GM12878 (cell line): ENCODE measurements around the gene SLC50A1. TPM values are rescaled to one million over a fixed set of nuclear protein-coding genes. Genes with fewer than 3 reads are reported as not detected.

Experiments
- ATAC-seq: fragments of 200-7000 bp; cut with Tn5 transposase; 3 replicates; pipeline ENCODE4 v1.9.1; 2020; ENCODE audit warnings: mild to moderate bottlenecking, moderate library complexity
- BruUV-seq: library from RNA; stranded (reverse); fragments of 400-500 nt; replicated peaks from 2 replicates; lab custom pipeline; 2021; lab: Mats Ljungman, UMichigan
- CTCF ChIA-PET: fragments of 300-600 bp; sonication (Branson Sonifier 250); formaldehyde crosslinking; extraction: SDS; loops from one replicate; lab custom pipeline; 2021; ENCODE audit warnings: inconsistent platforms; lab: Yijun Ruan, JAX
- POLR2A ChIA-PET: fragments of 350-600 bp; formaldehyde crosslinking; extraction: SDS; loops from one replicate; lab custom pipeline; 2021; ENCODE audit warnings: inconsistent platforms; lab: Charles Lee
- RAD21 ChIA-PET: fragments of 300-600 bp; sonication (Branson Sonifier 250); formaldehyde crosslinking; loops from one replicate; lab custom pipeline; 2023; ENCODE audit warnings: antibody characterized with exemption; ENCODE audit not compliant: unreplicated experiment; lab: Charles Lee
- SMC1A ChIA-PET: fragments of 300-600 bp; sonication (Branson Sonifier 250); formaldehyde crosslinking; loops from one replicate; lab custom pipeline; 2023; ENCODE audit not compliant: unreplicated experiment, uncharacterized antibody; lab: Charles Lee
- DNase-seq: peaks from one replicate; pipeline ENCODE4 v3.0.0-alpha.2; 2011; ENCODE audit warnings: low read depth, low spot score
- FAIRE-seq: peaks from 3 replicates; lab custom pipeline; 2011; peaks lifted over from hg19 to GRCh38; lab: Jason Lieb, UNC
- H2AFZ ChIP-seq: 2 replicates; pipeline ENCODE4 v1.6.0; 2011; ENCODE audit warnings: low read depth, low read length, control low read depth; ENCODE audit not compliant: control insufficient read depth
- H3K27ac ChIP-seq: 2 replicates; pipeline ENCODE4 v1.5.1; 2011; ENCODE audit warnings: control low read depth; ENCODE audit not compliant: control insufficient read depth, insufficient read depth
- H3K27me3 ChIP-seq, 2 experiments: replicated peaks in 1 of 2; 2 replicates each; pipeline versions ENCODE4 v1.6.0 to v1.6.1; 2011; ENCODE audit warnings: low read length in 1 of 2; ENCODE audit not compliant: control insufficient read depth in 2 of 2, insufficient read depth in 2 of 2
- H3K36me3 ChIP-seq, 2 experiments: 2 replicates each; pipeline ENCODE4 v1.5.1; 2011; ENCODE audit warnings: low read length in 1 of 2; ENCODE audit not compliant: control insufficient read depth in 2 of 2, insufficient read depth in 2 of 2
- H3K4me1 ChIP-seq: 2 replicates; pipeline ENCODE4 v1.6.1; 2011; ENCODE audit warnings: mild to moderate bottlenecking, low read length, moderate library complexity, mixed read lengths; ENCODE audit not compliant: control insufficient read depth, insufficient read depth
- H3K4me2 ChIP-seq: 2 replicates; pipeline ENCODE4 v1.6.0; 2011; ENCODE audit warnings: control low read depth; ENCODE audit not compliant: control insufficient read depth, insufficient read depth
- H3K4me3 ChIP-seq: fragments of 200-600 bp; sonication (generic); 2 replicates; pipeline ENCODE4 v1.5.1; 2016
- H3K79me2 ChIP-seq: 2 replicates; pipeline ENCODE4 v1.6.0; 2011; ENCODE audit warnings: low read length; ENCODE audit not compliant: control insufficient read depth, insufficient read depth
- H3K9ac ChIP-seq: 2 replicates; pipeline ENCODE4 v1.8.0; 2011; ENCODE audit warnings: low read length, control low read depth, mixed read lengths; ENCODE audit not compliant: control insufficient read depth, insufficient read depth
- H3K9me3 ChIP-seq: replicated peaks from 3 replicates; pipeline ENCODE4 v1.5.1; 2011; ENCODE audit warnings: mild to moderate bottlenecking, low read length; ENCODE audit not compliant: control insufficient read depth, insufficient read depth
- H4K20me1 ChIP-seq: 2 replicates; pipeline ENCODE4 v1.6.0; 2011; ENCODE audit not compliant: control insufficient read depth, insufficient read depth
- ATF3 ChIP-seq: IDR thresholded peaks from 2 replicates; pipeline ENCODE4 v1.6.1; 2011; ENCODE audit warnings: low read depth, mild to moderate bottlenecking, low read length, moderate library complexity, borderline replicate concordance; ENCODE audit errors: extremely low read depth
- BCL11A ChIP-seq: IDR thresholded peaks from 2 replicates; pipeline ENCODE4 v1.6.1; 2011; ENCODE audit warnings: low read depth, low read length
- CEBPB ChIP-seq, 2 experiments: fragments of 150-350 bp in 1 of 2; IDR thresholded peaks; 2 replicates each; pipeline ENCODE4 v1.6.1; 2012 to 2014; ENCODE audit warnings: low read depth in 2 of 2, low read length in 2 of 2, borderline replicate concordance in 1 of 2, inconsistent platforms in 1 of 2
- CUX1 ChIP-seq: IDR thresholded peaks from 2 replicates; pipeline ENCODE4 v1.6.1; 2012; ENCODE audit warnings: improper control_type of control experiment, low read depth, low read length; ENCODE audit not compliant: insufficient replicate concordance
- ELK1 ChIP-seq: IDR thresholded peaks from 2 replicates; pipeline ENCODE4 v1.6.1; 2012; ENCODE audit warnings: low read depth, low read length, improper control_type of control experiment
- FOXK2 ChIP-seq: fragments of 450-650 bp; IDR thresholded peaks from 2 replicates; pipeline ENCODE4 v1.6.1; 2017; ENCODE audit warnings: mild to moderate bottlenecking, moderate library complexity
- IRF4 ChIP-seq: IDR thresholded peaks from 2 replicates; pipeline ENCODE4 v1.6.1; 2011; ENCODE audit warnings: low read depth, low read length
- JUNB ChIP-seq: IDR thresholded peaks from 2 replicates; pipeline ENCODE4 v1.6.1; 2016; ENCODE audit warnings: antibody characterized with exemption, mild to moderate bottlenecking
- KAT2A ChIP-seq: conservative IDR thresholded peaks from 2 replicates; pipeline ENCODE4 v1.6.1; 2011; ENCODE audit warnings: low read depth, low read length; ENCODE audit not compliant: control insufficient read depth
- KDM1A ChIP-seq: fragments of 200-600 bp; sonication (generic); IDR thresholded peaks from 2 replicates; pipeline ENCODE4 v1.6.1; 2016; ENCODE audit warnings: borderline replicate concordance
- NFYA ChIP-seq: IDR thresholded peaks from 2 replicates; pipeline ENCODE4 v1.6.1; 2011; ENCODE audit warnings: low read depth, mild to moderate bottlenecking, low read length, improper control_type of control experiment, borderline replicate concordance
- NR2C1 ChIP-seq: fragments of 450-650 bp; IDR thresholded peaks from 2 replicates; pipeline ENCODE4 v1.6.1; 2017; ENCODE audit warnings: antibody characterized with exemption, mild to moderate bottlenecking, moderate library complexity
- SIN3A ChIP-seq: IDR thresholded peaks from 2 replicates; pipeline ENCODE4 v1.6.1; 2012; ENCODE audit warnings: low read depth, low read length, improper control_type of control experiment
- SPI1 ChIP-seq: IDR thresholded peaks from 2 replicates; pipeline ENCODE4 v1.6.1; 2011; ENCODE audit warnings: low read depth, mild to moderate bottlenecking, low read length, moderate library complexity, borderline replicate concordance; ENCODE audit not compliant: insufficient read depth
- STAT3 ChIP-seq: IDR thresholded peaks from 2 replicates; pipeline ENCODE4 v1.6.1; 2011; ENCODE audit warnings: low read depth, low read length, improper control_type of control experiment
- TARDBP ChIP-seq: IDR thresholded peaks from 2 replicates; pipeline ENCODE4 v1.6.1; 2016; ENCODE audit warnings: borderline replicate concordance
- TCF3 ChIP-seq: IDR thresholded peaks from 2 replicates; pipeline ENCODE4 v1.6.1; 2012; ENCODE audit warnings: low read depth, mild to moderate bottlenecking, low read length, borderline replicate concordance; ENCODE audit not compliant: insufficient read depth
- WGBS: methylation state at CpG from one replicate; pipeline ENCODE4 v1.1.6; 2016; ENCODE audit warnings: low lambda C conversion rate; ENCODE audit not compliant: insufficient replicate concordance, insufficient coverage; ENCODE audit errors: missing lambda C conversion rate; 5-methylcytosine and 5-hydroxymethylcytosine counted together
- in situ Hi-C: fragments of 300-500 bp; cut with MboI; formaldehyde crosslinking; loops from 9 replicates; pipeline ENCODE4 v1.14.3; 2018; ENCODE audit warnings: mixed read lengths
- intact Hi-C: fragments of 100-400 bp; cut with micrococcal nuclease; formaldehyde crosslinking; loops from one replicate; pipeline ENCODE4 v1.14.2; 2022; ENCODE audit not compliant: unreplicated experiment
- polyA plus RNA-seq, 11 experiments: library from polyadenylated mRNA; depleted of rRNA in 4 of 11; unstranded in 6 of 11; stranded (reverse) in 5 of 11; fragments of >200 nt; fragmentation: Nextera tagmentation in 4 of 11; fragmentation: Illumina TruSeq in 1 of 11; extraction: Ambion mirVana in 4 of 11; extraction: Trizol in 1 of 11; gene quantifications; 1 replicate in 1 of 11; 2 replicates in 10 of 11; pipeline versions ENCODE4 v1.2.1 to v1.2.3, GENCODE V29; 2011 to 2016; ENCODE audit warnings: inconsistent platforms in 2 of 11, missing spikeins in 2 of 11, low read depth in 1 of 11
- total RNA-seq, 4 experiments: library from RNA; depleted of rRNA in 3 of 4; stranded (reverse); fragments of >200 nt in 3 of 4; fragmentation: Illumina TruSeq in 1 of 4; extraction: Trizol in 1 of 4; gene quantifications; 2 replicates each; pipeline versions ENCODE4 v1.2.1 to v1.2.3, GENCODE V29; 2013 to 2021

SLC50A1 gene
- total and polyA plus RNA-seq, 10 of the 15 experiments (the other 5 are each of a cell fraction or from before 2014, with no cell fraction given), result 32.5 to 85.6 (median 54.0) TPM

- ChIA-PET SMC1A (interaction anchor here (5.5 to 5.9 kb wide), 2 partner anchors 75 to 79 kb away, joined by 36 to 37 read pairs; no protein-coding TSS in a partner anchor), POLR2A (interaction anchor here (0.7 to 1.3 kb wide), 3 partner anchors 23 to 107 kb away, joined by 3 to 8 read pairs (median 3); no protein-coding TSS in a partner anchor), RAD21 (interaction anchor here (5.1 kb wide), 1 partner anchor 81 kb away, joined by 71 read pairs; no protein-coding TSS in a partner anchor), CTCF (interaction anchor here (0.6 to 12.1 kb wide), 8 partner anchors 22 to 573 kb away, joined by 3 to 284 read pairs (median 27); no protein-coding TSS in a partner anchor)
- no peak overlapping the region for H2AFZ ChIP-seq
- no peaks in the 10 kb centered on the region for H3K27me3 ChIP-seq
- WGBS, result 77% methylated on average over 7 of the region's 7 CpGs
- intact Hi-C loops (loop anchor here (5.0 kb wide), 1 partner anchor 34 kb away; the partner anchor contains the start of gene SLC50A1), in situ Hi-C loops (no loop called here)
- H3K4me2 ChIP-seq, result no peak overlapping the region
- no peaks in the 10 kb centered on the region; the same call in 2 of the 3 replicates for H3K9me3 ChIP-seq
- no peak overlapping the region for H3K4me3 ChIP-seq
- H3K36me3 ChIP-seq, result peaks cover 0 to 3% of the 10 kb centered on the region in 2 experiments; a peak in 1 of 4 replicates
- ATAC-seq, result no peak
- peaks cover 12% of the 10 kb centered on the region for H3K79me2 ChIP-seq
- FAIRE-seq, result no peak
- H3K27ac ChIP-seq, result no peak overlapping the region
- H3K9ac ChIP-seq, result no peak overlapping the region
- DNase-seq, result no peak
- BruUV-seq, result no TSS peak
- peaks cover 19% of the 10 kb centered on the region for H3K4me1 ChIP-seq
- TF ChIP-seq NFYA (no peak), BCL11A (no peak), FOXK2 (no peak), CUX1 (no peak), ATF3 (no peak), SPI1 (no peak), IRF4 (no peak), JUNB (no peak), KAT2A (no peak), SIN3A (no peak), CEBPB (IDR thresholded peaks at IDR 0.05; ENCODE audit: borderline replicate concordance in 1 of 2, low read depth in 2 of 2, low read length in 2 of 2) (no peak), NR2C1 (no peak), STAT3 (no peak), TCF3 (no peak), KDM1A (no peak), ELK1 (no peak), TARDBP (no peak)
- no peaks in the 10 kb centered on the region for H4K20me1 ChIP-seq
Observed at GRCh38 chr1:155170806-155171205, 35.2 kb downstream of the SLC50A1 start.
